ENCODE measurements around the gene NOD2. TPM values are rescaled to one million over a fixed set of nuclear protein-coding genes. Genes with fewer than 3 reads are reported as not detected.

Gene NOD2
- total RNA-seq, 1 experiment from 2014 or later: 0.11 TPM

GRCh38 chr16:50752471-50753235 lies 59.2 kb downstream of the NOD2 start (continued):
- TF ChIP-seq, protein P1, sequence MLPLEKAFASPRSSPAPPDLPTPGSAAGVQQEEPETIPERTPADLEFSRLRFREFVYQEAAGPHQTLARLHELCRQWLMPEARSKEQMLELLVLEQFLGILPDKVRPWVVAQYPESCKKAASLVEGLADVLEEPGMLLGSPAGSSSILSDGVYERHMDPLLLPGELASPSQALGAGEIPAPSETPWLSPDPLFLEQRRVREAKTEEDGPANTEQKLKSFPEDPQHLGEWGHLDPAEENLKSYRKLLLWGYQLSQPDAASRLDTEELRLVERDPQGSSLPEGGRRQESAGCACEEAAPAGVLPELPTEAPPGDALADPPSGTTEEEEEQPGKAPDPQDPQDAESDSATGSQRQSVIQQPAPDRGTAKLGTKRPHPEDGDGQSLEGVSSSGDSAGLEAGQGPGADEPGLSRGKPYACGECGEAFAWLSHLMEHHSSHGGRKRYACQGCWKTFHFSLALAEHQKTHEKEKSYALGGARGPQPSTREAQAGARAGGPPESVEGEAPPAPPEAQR (CRISPR knock-in tag; IDR thresholded peaks at IDR 0.05): no peak
- no peak for TF ChIP-seq ATF6 (CRISPR knock-in tag; IDR thresholded peaks at IDR 0.05)
- TF ChIP-seq, protein P2, sequence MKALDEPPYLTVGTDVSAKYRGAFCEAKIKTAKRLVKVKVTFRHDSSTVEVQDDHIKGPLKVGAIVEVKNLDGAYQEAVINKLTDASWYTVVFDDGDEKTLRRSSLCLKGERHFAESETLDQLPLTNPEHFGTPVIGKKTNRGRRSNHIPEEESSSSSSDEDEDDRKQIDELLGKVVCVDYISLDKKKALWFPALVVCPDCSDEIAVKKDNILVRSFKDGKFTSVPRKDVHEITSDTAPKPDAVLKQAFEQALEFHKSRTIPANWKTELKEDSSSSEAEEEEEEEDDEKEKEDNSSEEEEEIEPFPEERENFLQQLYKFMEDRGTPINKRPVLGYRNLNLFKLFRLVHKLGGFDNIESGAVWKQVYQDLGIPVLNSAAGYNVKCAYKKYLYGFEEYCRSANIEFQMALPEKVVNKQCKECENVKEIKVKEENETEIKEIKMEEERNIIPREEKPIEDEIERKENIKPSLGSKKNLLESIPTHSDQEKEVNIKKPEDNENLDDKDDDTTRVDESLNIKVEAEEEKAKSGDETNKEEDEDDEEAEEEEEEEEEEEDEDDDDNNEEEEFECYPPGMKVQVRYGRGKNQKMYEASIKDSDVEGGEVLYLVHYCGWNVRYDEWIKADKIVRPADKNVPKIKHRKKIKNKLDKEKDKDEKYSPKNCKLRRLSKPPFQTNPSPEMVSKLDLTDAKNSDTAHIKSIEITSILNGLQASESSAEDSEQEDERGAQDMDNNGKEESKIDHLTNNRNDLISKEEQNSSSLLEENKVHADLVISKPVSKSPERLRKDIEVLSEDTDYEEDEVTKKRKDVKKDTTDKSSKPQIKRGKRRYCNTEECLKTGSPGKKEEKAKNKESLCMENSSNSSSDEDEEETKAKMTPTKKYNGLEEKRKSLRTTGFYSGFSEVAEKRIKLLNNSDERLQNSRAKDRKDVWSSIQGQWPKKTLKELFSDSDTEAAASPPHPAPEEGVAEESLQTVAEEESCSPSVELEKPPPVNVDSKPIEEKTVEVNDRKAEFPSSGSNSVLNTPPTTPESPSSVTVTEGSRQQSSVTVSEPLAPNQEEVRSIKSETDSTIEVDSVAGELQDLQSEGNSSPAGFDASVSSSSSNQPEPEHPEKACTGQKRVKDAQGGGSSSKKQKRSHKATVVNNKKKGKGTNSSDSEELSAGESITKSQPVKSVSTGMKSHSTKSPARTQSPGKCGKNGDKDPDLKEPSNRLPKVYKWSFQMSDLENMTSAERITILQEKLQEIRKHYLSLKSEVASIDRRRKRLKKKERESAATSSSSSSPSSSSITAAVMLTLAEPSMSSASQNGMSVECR (CRISPR knock-in tag; IDR thresholded peaks at IDR 0.05; ENCODE audit: borderline replicate concordance): no peak
- TF ChIP-seq JAZF1 (CRISPR knock-in tag; IDR thresholded peaks at IDR 0.05): no peak
- no peak for TF ChIP-seq ZNF281 (CRISPR knock-in tag; IDR thresholded peaks at IDR 0.05)
- no peak for TF ChIP-seq IRF2 (CRISPR knock-in tag; IDR thresholded peaks at IDR 0.05; ENCODE audit: borderline replicate concordance, low read depth)
- no peak for TF ChIP-seq E2F1 (CRISPR knock-in tag; IDR thresholded peaks at IDR 0.05)

GRCh38 chr16:50756473-50756872 lies 63.1 kb downstream of the NOD2 start:
- ChIA-PET CTCF (interaction anchor here (1.6 kb wide), 1 partner anchor 25 kb away, joined by 4 read pairs; no protein-coding TSS in a partner anchor), POLR2A (no interaction called here)
- Mint-ChIP-seq H3K27me3 (ENCODE audit: low read depth) (no peaks in the 10 kb centered on the region), H3K4me1 (peaks cover 8% of the 10 kb centered on the region), H3K9me3 (peaks cover 7% of the 10 kb centered on the region), H3K4me3 (no peak overlapping the region), H3K36me3 (peaks cover 9% of the 10 kb centered on the region), H3K27ac (no peak overlapping the region)
- ATAC-seq (no peak), DNase-seq (ENCODE audit: low spot score) (no peak)
- TF ChIP-seq ZNF671 (CRISPR knock-in tag; IDR thresholded peaks at IDR 0.05) (no peak), ZNF532 (CRISPR knock-in tag; IDR thresholded peaks at IDR 0.05; ENCODE audit: borderline replicate concordance) (no peak), GABPB1 (CRISPR knock-in tag; IDR thresholded peaks at IDR 0.05) (no peak), MXD4 (CRISPR knock-in tag; IDR thresholded peaks at IDR 0.05; ENCODE audit: borderline replicate concordance) (no peak), ZNF396 (CRISPR knock-in tag; IDR thresholded peaks at IDR 0.05; ENCODE audit: borderline replicate concordance) (no peak), ZNF423 (CRISPR knock-in tag; IDR thresholded peaks at IDR 0.05) (no peak)
- TF ChIP-seq, protein P3, sequence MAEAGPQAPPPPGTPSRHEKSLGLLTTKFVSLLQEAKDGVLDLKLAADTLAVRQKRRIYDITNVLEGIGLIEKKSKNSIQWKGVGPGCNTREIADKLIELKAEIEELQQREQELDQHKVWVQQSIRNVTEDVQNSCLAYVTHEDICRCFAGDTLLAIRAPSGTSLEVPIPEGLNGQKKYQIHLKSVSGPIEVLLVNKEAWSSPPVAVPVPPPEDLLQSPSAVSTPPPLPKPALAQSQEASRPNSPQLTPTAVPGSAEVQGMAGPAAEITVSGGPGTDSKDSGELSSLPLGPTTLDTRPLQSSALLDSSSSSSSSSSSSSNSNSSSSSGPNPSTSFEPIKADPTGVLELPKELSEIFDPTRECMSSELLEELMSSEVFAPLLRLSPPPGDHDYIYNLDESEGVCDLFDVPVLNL (CRISPR knock-in tag; IDR thresholded peaks at IDR 0.05; ENCODE audit: borderline replicate concordance, low read depth): no peak
- TF ChIP-seq, protein P4, sequence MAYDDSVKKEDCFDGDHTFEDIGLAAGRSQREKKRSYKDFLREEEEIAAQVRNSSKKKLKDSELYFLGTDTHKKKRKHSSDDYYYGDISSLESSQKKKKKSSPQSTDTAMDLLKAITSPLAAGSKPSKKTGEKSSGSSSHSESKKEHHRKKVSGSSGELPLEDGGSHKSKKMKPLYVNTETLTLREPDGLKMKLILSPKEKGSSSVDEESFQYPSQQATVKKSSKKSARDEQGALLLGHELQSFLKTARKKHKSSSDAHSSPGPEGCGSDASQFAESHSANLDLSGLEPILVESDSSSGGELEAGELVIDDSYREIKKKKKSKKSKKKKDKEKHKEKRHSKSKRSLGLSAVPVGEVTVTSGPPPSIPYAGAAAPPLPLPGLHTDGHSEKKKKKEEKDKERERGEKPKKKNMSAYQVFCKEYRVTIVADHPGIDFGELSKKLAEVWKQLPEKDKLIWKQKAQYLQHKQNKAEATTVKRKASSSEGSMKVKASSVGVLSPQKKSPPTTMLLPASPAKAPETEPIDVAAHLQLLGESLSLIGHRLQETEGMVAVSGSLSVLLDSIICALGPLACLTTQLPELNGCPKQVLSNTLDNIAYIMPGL (CRISPR knock-in tag; IDR thresholded peaks at IDR 0.05): no peak
